NCI-H1092 (cell line): ENCODE results near the gene SLC19A1.

Source experiments
- DNase-seq: peaks from one replicate; lab custom pipeline; 2025; lab: John Stamatoyannopoulos, UW

SLC19A1 gene

DNA sequence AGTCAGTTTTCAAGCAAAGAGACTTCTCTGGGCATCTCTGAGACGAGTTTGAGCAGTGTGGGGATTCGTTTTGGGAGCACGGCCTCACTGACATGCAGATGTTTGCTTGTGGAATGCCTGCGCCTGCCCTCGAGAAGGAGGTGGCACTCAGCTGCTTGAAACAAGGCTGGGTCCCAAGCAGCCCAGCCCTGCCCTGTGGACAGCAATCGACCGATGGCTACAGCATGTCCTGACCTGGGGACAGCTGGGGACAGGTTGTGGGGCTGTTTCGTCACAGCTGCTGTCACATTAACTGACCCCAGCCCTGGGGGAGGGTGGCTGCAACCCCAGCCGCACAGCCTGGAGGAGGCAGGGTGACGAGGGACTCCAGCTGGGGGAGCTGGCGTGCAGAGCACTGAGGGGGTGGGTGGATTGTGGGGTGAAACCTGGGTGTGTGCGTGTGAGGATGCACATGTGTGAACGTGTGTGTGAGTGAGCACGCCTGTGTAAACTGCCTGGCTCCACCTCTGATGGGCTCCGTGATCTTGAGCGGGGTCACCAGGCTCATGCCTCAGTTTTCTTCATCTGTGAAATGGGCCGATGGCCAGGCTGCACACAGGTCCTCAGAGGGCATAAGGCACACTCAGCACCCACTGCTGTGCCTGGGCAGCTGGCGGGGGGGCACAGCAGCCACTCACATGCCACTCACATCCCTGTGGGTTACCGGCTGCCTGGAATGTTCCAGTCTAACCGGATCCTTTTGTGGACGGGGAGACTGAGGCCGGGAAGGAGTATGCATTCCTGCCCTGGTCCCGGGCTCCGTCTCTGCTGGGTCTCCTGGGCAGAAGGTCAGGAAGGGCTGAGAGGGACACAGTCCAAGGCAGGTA lies 87.9 kb downstream of the SLC19A1 start:
- no peak for DNase-seq

DNA sequence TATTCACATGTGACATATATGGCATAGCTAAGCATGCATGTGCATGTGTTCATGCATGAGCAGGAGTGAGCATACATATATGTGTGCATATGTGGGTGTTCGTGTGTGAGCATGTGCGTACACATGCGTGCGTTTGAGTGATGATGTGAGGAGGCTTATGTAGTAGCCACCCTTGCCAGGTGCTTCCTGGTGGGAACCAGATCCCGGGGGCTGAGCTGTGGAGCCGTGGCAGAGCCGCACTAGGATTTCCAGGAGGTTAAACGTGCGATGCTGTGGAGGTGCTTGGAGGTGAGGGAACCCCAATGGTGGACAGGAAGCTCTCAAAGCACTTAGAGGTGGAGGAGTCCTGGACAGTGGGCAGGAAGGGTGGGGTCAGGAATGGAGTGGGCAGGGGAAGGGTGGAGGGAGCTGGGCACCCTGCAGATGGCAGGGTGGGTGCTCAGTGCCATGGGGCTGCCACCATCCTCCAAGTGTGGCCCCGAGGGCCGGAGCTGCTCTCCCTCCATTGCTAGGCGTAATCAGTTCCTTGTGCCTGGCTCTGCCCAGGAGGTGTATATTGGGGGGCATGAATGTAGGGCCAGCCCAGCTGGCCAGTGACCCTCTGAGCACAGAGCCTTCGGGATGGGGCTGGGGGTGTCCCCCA lies 88.8 kb downstream of the SLC19A1 start:
- DNase-seq = no peak

DNA sequence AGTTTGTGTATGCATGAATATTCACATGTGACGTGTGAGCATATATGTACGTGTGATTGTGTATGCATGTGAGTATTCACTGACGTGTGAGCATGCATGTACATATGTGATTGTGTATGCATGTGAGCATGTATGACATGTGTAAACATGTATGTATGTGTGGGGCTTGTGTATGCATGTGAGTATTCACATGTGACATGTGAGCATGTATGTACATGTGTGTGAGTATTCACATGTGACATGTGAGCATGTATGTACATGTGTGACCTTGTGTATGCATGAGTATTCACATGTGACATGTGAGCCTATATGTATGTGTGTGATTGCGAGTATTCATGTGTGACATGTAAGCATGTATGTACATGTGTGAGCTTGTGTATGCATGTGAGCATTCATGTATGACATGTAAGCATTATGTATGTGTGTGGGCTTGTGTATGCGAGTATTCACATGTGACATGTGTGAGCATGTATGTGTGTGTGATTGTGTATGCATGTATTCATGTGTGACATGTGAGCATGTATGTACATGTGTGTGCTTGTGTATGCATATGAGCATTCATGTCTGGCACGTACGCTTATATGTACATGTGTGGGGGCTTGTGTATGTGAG lies 89.4 kb downstream of the SLC19A1 start:
- no peak for DNase-seq

DNA sequence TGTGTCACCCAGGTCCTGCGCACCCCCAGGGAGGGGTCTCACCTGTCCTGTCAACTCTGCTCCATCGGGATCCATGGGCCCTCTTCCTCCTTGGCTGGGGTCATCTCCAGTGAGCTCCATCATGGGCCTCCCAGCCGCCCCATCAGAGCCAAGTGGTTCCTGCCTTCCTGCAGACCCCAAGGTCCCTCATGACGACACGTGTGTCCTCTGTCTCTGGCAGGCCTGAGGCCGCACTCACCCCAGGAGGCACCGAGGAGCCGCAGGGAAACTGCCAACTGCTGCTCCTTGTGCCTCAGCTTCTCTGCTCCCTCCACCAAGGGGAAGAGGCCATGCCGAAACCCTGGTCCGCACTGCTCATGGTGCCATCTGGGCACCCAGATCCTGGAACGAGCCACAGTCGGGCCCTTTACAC lies 90.5 kb downstream of the SLC19A1 start:
- no peak for DNase-seq

DNA sequence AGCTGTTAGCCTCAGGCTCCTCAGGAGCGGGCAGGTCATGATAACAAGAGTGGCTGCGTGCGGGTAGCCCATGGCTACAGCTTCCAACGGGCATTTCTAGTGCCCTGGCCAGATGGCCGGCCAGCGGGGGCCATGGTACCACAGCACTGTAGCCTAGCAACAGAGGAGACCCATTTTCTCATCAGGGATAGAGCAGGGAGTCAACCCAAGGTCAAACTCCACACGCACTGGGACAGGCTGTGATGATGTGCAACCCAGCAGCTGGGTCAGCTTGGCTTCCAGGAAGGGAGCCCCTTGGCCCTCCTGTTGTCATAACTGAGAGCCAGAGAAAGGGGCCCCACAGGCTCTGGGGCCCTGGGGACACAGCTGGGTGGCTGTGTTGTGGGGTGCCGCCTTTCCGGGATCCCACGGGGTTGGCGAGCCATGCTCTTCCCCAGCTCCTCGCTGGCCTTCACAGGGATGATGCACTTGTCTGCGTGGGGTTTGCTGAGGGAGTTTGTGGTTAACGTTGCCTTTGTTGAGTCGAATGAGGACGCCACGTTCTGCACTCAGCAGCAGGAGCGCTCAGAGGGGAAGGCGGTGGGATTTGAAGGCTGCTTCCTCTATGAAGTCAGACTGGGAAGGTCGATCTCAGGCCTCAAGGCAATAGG lies 91.0 kb downstream of the SLC19A1 start:
- DNase-seq = no peak

DNA sequence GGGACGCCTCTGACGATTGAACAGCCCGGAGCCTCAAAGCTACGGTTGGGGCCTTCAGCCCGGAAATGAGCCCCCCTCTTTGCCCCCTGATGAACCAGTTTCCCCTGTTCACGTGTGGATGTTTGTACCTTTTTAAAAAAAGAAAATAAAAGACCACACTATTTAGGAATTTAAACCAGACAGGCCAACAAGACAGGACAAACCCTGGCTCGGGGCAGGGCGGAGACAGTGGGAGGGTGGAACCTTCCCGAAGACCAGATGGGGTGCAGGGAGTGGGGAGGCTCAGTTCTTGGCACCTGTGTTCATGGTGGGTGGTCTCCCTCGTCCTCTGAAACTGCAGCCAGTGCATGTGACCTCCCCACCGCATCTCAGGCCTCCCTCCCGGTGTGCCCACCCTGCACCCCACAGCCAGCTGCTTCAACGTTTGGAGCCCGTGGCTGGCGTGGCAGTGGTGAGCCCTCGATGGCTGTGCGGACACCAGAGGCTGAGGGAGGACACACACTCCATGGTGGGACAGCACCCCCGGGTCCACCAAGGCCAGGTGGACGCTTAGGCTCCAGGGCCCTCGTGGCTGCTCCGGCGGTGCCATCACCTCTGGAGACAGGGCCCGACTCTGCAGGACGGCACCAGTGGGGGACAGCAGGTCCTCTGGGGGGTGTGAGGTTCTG lies 91.7 kb downstream of the SLC19A1 start:
- no peak for DNase-seq

DNA sequence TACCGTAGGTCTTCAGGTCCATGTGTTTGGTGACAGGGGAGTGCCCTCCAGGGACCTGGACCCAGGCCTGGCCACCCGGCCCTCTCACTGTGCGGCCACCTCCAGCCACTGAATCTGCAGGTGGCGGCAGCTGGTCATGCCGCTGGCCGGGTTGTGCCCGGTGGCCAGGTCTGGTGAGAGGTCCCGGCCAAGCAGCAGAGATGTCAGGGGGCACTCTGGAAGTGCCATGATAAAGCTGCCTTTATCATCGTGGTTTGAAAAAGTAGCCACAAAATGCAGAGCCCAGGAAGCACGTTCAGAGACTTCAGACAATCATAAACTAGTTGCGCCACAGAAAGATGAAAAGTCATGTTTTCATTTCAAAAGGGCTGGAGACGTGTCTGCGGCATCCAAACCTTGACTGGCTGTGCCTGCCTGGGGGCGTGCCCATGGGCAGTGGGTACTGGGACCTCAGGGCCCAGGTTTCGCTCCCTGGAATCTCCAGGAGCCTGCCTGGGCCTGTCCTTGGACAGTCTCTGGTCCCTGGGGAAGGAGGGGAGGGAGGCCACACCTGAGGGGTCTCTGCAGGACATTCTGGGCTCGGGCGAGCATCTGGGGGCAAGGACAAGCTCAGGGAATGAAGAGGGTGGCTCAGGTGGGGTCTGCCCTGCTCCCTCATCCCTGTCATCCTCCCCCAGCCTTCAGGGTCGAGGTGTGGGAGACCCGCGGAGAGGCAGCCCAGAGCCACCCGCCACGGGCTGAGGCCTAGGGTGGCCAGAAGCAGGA lies 92.4 kb downstream of the SLC19A1 start:
- DNase-seq = no peak

DNA sequence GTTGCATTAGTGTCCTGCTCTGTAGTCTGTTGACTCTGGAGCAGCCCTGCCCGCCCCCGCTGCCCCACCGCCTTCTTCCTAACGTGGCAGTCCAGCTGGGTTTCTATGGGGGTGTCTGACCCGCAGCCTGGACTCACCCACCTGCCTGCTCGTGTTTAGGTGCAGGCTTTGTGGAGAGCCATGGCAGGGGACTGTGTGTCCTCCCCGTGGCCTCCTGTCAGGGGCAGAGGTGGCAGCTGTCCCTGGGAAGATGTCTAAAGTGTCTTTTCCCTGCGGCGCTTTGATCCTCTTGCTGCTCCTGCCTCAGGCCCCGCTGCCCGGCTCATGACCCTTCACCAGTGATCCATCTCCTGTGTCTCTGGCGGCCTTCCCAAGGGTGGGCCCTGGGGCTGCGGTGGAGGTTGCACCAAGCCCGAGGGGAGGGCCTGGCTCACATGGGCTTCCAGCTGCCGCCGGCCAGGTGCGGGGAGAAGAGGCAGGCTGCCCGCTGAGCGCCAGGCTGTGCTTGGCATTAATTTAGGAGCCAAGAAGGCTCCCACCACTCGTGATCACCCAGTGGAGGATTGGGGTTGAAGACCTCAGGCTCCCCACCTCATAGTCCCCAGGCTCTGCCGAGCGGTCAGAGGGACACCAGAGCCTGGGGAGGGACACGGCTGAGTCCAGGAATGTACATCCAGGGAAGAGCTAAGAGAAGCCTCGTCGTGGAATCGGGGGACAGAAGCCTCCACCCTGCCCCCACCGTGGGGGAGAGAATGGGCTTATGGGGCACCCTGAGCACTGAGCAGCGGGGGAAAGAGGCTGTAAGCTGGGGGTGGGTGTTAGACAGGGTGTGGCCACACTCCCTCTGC lies 93.2 kb downstream of the SLC19A1 start:
- DNase-seq = peak; percentile 60

DNA sequence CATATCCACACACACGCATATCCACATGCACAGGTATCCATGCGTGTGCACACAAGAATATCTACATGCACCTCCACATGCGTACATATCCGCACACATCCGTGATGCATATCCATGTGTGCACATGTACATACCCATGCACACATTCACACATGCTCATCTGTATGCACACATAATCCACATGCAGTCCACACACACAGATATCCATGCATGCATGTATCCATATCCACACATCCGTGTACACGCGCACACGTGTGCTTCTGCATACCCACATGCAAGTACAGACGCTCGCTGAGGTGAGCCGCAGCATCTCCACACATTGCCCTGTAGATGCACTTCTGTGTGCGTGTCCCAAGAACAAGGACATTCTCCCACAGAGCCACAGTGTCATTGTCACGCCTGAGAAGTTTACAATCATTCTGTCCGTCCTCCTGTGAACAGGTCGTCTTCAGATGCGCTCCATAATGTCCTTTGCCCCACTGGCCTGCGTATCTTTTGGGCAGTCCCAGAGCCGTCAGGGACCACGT lies 93.9 kb downstream of the SLC19A1 start:
- no peak for DNase-seq
